Left forelimb (tissue), 1 donor: Measurements from ENCODE around the gene PEAK3.
"Not testable (repeated sequence)": the region's sequence is repeated elsewhere in the genome, so short reads cannot be mapped to it uniquely, and the experiment has no call there.

Source experiments
- DNase-seq: peaks from one replicate; pipeline ENCODE4 v3.0.0-alpha.2; 2018; ENCODE audit warnings: low spot score

Gene PEAK3

DNA sequence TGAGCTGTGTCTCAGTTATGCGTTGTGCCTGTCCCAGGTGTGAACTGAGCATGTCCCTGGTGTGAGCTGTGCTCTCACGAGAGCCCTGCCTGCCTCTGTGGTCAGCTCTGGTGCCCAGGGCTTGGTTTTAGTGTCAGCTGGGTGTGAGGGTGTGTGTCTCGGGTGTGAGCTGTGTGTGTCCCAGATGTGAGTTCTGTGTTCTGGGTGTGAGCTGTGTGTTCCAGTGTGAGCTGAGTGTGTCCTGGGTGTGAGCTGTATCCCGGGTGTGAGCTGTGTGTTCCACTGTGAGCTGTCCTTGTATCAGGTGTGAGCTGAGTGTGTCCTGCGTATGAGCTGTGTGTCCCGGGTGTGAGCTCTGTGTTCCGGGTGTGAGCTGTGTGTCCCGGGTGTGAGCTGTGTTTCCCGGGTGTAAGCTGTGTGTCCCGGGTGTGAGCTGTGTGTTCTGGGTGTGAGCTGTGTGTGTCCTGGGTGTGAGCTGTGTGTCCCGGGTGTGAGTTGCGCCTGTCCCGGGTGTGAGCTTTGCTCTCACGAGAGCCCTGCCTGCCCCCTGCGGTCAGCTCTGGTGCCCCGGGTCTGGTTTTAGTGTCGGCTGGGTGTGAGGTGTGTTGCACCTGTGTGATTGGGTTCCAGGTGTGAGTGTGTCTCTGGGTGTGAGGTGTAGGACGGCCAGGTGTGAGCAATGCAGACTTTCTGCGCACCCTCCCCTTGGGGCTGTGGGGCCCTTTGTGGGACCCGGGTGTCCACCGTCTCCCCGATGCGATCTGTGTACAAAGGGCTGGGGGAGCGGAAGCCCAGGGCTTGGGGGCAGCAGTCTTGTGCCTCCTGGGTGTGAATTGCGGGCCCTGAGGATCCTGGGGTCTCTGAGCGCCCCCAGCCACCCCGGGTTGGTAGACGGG is 7.1 kb upstream of the PEAK3 start:
- DNase-seq: no peak

DNA sequence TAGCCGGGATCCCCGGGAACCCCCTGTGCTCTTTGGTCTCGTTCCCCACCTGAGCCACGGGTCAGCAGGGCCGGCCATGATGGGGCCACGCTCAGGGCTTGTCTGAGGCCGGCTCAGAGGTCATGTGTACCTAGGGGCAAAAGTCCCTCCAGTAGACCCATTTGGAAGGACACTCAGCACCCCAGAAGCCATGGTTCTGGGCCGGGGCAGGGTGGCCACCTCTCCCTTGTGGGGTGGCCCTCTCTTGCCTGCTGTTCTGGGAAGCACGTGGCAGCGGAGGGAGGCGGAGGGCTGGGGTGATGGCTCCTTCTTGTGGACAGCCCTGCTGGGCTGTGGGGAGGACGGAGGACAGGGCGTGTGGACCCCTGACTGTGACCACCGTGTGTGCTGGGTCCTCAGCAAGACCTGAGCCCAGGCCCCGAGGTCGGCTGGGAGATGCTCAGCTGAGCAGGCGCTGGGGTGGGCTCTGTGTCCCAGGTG is 6.4 kb upstream of the PEAK3 start:
- no peak for DNase-seq

DNA sequence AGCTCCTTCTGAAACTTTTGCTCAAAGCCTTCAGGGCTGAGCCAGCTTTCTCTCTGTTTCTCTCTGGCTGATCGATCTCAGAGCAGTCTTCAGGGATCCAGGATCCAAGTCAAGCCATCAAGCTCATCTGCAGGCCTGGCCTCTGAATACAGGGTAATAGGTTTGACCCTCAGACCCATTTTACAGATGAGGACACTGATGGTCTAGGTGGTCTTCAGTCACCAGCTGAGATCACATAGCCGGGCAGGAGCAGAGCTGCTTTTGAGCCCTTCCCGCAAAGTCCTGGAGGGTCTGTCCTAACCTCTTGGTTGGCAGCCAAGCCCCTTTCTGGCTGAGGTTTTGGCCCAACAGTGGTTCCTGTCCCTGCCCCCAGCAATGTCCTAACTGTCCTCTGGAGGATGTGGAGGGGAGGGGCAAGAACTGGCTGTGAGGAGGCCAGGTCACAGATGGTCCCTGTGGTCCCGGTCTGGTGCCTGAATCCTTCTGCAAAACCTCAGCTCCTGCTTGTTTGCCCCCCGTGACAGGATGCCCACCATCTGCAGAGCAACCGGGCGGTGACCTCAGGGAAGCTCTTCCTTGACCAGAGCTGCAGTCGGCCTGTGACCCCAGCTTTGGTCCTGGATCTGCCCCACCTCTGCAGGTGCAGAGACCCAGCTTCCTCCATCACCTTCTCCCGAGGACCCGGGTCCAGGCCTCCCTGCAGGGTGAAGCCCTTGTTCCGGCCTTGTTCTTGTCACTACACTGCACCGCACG is 5.8 kb upstream of the PEAK3 start:
- no peak for DNase-seq

DNA sequence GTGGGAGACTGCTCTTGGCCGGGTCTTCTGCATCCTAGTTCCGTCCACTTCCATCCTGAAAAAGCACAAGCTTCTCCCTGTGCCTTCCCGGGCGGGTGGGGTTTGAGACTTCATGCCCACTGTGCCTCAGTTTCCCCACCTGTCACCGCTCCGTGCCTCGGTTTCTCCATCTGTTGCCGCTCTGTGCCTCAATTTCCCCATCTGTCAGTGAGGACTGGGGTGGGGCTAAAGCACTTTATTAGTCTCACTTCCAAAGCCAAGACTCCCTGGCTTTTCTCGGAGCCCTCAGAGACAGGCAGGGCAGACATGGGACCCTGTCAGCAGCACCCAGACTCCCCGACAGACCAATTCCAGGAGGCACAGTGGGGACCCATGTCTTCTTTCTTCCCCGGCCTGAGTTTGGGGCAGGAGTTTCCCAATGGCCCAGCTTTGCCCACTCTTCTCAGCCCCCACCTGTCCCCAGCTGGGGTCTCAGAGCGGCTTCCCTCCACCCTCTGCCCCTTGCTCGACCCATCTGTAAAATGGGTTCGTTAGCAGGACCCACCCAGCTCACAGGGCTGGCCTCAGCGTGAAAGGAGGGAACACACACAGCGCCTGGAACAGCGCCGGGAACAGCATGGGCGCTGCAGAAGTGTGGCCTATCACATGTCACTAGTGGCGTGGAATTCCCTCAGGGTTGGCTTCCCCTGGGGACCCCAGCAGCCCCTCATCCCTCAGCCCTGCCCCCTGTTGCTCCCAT is 4.6 kb upstream of the PEAK3 start:
- DNase-seq: no peak

DNA sequence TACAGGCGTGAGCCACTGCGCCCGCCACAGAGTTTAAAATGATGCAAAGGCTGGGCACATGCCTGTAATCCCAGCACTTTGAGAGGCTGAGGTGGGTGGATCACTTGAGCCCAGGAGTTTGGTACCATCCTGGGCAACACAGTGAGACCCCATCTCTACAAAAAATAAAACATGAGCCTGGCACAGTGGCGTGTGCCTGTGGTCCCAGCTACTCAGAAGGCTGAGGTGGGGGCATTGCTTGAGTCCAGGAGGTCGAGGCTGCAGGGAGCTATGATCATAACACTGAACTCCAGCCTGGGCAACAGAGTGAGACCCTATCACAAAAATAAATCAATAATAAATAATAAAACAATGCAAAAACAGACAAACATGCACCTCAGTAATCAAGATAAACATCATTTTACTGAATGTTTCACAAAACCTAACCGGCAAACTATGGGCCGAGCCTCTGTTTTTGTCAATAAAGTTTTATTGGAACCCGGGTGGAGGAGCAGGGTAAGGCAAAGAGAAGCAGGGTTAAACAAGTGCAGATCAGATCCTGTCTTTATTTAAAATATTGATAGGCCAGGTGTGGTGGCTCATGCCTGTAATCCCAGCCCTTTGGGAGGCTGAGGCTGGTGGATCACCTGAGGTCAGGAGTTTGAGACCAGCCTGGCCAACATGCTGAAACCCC is 2.0 kb upstream of the PEAK3 start:
- DNase-seq: no peak

DNA sequence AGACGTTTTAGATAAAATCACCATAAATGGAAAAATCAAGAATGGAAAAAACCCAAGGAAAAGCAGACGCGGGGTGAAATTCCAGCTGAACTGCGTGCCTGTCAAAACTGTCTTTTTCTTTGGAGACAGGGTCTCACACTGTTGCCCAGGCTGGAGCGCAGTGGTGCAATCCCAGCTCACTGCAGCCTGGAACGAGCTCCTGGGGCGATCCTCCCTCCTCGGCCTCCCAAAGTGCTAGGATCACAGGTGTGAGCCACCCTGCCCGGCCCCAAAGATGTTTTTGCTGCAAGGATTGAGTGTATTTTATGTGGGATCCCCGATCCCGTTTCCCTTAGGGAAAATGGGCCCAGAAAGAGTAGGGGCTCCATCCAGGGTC is 875 bp upstream of the PEAK3 start:
- DNase-seq: no peak

DNA sequence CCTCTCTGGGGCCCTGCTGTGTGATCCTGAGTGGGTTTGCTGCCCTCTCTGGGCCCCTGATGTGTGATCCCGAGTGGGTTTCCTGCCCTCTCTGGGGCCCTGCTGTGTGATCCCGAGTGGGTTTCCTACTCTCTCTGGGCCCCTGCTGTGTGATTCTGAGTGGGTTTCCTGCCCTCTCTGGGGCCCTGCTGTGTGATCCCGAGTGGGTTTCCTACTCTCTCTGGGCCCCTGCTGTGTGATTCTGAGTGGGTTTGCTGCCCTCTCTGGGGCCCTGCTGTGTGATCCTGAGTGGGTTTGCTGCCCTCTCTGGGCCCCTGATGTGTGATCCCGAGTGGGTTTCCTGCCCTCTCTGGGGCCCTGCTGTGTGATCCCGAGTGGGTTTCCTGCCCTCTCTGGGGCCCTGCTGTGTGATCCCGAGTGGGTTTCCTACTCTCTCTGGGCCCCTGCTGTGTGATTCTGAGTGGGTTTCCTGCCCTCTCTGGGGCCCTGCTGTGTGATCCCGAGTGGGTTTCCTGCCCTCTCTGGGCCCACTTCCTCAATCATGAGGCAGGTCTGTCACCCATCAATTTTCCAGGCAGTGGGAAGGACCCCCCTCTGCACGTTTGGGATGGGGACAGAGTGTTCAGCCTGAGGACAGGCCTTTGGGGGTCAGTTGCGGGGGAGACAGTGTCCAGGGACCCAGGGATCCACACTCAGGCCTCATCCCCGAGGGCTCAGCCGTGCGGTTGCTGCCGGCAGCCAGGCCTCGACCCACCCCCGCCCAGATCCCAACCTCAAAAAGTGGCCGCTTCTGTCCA is 512 bp downstream of the PEAK3 start:
- DNase-seq: not testable (repeated sequence)

DNA sequence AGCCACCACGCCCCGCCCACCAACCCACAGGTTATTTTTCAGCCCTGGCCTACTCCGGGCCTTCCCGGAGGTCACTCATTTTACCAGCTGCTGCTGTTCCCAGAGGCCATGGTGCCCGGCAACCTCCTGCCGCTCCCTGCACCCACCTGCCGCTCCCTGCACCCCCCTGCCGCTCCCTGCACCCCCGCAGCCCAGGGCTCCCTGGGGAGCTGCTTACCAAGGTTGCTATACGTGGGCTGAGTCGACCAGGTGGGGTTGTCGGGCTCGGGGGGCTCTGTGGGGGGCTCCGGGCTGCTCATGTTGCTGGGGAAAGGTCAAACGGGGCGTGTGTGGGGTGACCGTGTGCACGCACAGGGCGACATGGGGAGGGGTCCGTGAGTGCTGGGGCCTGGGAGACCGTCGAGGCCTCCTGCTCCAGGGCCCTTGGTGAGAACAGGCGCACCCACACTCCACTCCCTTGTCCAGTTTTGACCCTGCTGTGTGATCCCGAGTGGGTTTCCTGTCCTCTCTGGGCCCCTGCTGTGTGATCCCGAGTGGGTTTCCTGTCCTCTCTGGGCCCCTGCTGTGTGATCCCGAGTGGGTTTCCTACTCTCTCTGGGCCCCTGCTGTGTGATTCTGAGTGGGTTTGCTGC is 1.2 kb downstream of the PEAK3 start:
- DNase-seq: no peak

DNA sequence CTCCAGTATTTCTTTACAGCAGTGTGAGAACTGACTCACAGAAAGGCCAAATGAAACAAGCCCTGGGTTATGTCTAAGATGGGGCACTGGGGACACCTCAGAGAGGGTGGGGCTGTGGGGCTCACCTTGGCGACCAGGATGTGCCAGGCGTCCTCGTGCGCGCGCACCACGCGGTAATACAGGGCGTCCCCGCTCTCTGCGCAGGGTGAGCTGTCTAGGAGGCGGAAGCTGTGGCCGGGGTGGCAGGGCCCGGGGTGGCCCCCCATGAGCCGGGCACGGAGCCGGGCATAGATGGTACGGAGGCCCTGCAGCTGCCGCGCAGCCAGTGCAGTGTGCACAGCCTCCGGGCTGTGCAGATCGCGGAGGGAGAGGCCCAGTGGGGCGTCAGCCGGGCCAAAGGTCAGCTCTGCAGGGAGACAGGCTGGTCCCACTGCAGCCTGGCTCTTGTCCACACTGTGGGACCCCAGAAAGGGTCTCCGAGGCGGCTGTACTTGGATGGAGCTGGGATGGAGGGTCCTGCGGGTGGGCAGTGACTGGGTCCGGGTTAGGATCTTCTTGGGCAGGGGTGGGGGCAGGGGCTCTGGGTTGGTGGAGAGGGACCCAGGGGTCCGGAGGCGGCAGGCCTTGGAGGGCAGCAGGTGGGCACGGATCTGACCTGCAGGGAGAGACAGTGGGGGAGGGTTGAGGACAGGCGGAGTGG is 3.4 kb downstream of the PEAK3 start:
- DNase-seq: no peak

DNA sequence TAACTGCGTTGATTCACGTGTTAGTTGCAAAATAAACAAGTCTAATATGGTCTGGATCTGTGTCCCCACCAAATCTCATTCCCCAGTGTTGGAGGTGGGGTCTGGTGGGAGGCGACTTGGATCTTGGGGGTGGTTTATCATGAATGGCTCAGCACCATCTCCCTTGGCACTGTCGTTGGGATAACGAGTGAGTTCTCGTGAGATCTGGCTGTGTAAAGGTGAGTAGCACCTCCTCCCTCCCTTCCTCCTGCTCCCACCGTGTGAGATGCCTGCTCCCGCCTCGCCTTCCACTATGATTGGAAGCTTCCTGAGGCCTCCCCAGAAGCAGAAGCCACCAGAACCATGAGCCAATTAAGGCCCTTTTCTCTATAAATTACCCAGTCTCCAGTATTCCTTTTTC is 4.8 kb downstream of the PEAK3 start:
- DNase-seq: no peak

DNA sequence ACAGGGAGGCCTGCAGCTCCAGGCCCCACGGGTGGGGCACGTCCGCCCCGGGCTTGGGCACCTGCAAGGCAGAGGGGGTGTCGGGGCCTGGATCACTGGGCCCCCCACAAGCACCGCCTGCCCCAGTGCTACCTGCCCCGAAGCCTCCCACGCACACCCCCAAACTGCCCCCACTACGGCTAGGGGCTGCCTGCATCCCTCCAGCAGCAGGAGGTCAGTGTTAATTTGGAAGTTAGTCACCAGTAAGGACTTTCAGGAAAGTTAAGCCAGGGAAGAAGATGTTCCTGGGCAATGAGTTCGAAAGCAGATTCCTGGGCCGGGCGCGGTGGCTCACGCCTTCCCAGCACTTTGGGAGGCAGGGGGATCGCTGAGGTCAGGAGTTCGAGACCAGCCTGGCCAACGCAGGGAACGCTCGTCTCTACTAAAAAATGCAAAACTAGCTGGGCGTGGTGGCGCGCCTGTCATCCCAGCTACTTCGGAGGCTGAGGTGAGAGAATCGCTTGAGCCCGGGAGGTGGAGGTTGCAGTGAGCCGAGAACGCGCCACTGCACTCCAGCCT is 5.5 kb downstream of the PEAK3 start:
- DNase-seq: no peak

DNA sequence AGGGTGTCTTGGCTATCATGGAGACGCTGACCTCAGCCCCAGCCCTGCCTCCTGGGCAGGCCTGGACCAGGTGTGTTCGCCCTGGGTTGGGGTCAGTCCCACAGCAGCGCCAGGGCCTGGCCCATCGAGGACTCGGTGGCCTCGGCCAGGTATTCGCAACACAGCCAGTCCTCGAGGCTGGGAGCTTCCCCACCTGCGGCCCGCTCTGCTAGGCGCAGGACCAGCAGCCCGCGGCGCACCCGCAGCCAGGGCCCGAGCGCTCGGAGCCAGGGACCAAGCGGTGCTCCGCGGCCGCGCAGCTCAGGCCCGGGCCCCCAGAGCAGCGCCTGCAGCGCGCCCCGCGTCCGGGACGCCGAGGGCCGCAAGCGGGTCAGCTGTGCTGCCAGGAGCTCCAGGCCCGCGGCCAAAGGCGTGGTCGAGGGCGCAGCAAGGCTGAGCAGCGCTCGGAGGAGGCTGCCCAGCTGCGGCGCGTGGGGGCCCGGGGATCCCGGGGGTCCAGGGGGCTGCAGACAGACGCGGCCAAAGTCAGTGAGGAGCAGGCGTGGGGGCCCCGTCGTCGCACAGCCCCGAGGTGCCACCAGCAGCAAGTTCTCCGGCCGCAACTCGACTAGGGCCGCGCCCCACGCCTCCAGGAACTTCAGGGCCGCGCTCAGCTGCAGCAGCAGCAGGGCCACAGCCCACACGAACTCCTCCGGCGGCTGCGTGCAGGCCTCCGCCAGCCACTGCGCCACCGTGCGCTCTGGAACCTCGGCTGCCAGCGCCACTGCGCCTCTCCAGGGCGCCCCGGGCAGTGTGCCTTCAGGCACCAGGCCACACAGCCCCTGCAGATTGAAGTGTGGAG is 6.2 kb downstream of the PEAK3 start:
- no peak for DNase-seq

DNA sequence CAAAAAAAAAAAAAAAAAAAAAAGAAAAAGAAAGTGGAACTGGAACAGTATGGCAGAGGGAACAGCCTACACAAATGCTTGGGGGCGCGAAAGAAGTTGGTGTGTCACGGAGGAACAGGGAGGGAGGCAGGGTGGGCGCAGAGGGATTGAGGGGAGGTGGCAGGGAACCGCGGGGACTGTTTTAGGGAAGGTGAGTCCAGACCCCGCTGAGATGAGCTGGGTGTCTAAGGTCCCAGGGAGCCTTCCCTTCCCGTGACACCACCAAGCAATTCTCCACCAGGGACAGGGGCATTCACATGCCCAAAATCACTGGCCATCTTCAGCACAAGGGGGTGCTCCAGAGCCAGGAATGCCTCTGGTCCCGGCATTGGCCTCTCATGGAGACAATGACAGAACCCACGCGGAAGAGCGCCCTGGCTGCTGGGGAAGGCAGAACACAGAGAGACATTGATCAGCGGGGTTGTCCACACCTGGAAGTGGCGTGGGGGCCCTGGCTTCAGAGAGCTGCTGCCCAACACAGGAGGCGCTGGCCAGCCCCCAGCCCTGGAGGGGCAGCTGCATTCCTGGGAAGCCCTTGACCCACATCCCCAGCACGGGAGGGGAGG is 6.9 kb downstream of the PEAK3 start:
- no peak for DNase-seq

DNA sequence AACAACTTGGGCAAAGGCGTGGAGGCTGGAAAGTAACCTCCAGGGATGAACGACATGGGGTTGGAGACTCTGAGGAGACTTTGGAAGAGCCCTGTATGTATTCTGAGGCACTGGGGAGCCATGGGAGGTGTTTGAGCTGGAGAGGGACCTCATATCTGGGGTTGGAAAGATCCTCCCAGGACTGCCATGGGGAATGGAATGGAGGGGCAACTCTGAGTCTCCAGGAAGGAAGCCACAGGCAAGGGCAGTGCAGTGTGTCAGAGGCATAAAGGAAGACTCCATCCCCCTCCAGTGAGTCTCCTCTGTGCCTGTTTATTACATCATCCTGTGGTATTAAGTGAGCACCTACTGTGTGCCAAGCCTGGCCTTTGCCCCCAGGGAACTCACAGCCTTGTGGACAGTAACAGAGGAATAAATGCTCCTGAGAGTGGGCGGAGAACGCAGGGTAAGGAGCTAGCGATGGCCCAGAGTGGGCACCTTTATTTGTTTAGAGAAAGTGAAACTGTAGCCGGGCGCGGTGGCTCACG is 7.7 kb downstream of the PEAK3 start:
- DNase-seq: no peak

DNA sequence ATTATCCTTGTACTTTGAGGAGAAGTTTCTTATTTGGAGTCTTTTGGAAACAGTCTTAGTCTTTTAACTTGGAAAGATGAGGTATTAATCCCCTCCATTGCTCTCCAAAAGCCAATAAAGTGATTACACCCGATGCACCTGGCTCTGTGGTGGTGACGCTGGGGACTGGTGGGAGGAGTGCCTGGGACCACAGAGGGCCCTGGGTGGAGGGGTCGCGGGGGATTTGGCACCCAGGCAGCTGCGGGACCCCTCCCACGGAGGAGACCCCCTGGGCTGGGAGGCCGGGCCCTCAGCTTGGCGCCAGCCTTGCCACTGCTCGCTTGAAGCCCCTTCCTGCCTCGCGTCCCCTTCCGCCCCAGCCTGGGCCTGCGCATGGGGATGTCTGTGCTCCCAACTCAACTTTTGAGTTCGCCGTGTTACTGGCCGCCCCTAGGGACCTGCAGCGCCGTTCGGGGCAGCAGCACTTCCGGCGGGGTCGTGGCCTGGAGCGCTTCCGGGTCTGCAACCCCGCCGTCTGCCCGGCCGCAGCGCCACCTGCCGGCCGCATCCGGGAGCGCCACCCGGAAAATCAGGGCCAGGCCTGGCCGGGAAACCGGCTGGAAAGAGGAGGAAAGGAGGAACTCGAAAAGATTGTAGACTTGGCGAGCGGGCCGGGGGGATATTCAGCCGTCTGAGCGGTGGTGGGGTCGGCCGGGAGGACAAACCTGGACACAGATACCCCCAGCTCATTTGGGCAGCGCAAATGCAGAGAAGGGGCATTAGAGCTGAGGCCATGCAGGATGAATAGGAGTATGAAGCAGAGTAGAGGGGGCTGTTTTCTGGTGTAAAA is 8.4 kb downstream of the PEAK3 start:
- peak; percentile 91 for DNase-seq

DNA sequence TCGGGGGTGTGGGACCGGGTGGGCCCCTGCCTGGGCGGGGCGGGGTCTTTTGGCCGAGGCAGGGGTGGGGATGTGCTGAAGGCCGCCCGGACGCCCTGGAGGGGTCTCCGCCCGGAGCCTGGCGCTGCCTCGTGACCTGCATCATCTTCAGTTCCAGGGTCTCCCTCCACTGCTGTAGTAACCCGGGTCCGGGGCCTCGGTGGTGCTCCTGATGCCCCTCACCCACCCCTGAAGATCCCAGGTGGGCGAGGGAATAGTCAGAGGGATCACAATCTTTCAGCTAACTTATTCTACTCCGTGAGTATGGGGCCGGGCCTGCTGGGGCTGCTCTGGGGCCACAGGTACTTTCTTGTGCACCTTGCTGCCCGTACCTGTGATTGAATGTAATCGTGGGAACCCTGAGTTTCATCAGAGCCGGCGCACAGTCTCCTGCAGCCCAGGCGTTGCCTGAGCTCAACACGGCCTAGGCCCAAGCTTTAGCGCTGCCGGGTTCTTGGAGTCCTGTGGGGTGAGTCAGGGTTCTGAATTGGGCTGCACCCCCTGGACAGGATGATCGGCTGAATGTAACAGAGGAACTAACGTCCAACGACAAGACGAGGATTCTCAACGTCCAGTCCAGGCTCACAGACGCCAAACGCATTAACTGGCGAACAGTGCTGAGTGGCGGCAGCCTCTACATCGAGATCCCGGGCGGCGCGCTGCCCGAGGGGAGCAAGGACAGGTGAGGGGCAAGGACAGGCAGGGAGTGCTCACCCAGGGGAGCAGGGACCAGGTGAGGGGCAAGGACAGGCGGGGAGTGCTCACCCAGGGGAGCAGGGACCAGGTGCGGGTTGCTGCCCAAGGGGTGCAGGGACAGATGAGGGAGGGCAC is 10.5 kb downstream of the PEAK3 start:
- DNase-seq: peak; percentile 63
